ENCODE measurements around the gene PLK2. TPM values are rescaled to one million over a fixed set of nuclear protein-coding genes. Genes with fewer than 3 reads are reported as not detected.

Gene PLK2
- total and polyA plus RNA-seq, 9 of the 15 experiments (the other 6 are each of a cell fraction or from before 2014, with no cell fraction given), result 0.58 TPM; not detected in 8

DNA sequence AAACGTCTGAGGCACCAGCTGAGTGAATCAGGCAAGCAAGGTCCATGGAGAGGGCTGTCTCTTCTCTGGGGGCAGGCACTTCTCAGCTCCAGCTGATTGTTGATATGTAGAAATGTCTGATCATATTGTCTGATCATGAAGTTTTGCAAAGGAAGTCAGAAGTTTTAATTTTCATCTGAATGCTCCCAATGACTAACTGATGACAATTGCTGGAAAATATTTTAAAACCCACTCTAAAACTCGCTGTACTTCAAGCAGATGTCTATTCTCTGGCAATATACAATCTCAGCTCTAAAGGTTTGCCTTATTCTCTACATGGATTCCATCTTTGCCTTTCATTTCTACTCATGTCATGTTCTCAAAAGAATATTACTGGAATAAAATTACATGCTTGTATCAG, 12.7 kb downstream of the PLK2 start:
- Histone ChIP-seq H3K79me2 (ENCODE audit: control insufficient read depth, insufficient read depth, low read length) (no peaks in the 10 kb centered on the region), H2AFZ (ENCODE audit: low read depth, low read length) (no peak overlapping the region), H3K9me3 (replicated peaks; ENCODE audit: control insufficient read depth, insufficient read depth, low read depth, low read length) (no peaks in the 10 kb centered on the region), H3K36me3 (ENCODE audit: control insufficient read depth, insufficient read depth, low read length) (no peaks in the 10 kb centered on the region), H3K9me1 (ENCODE audit: control insufficient read depth, insufficient read depth, low read length) (no peaks in the 10 kb centered on the region), H3K4me1 (replicated peaks in 1 of 2; ENCODE audit: control insufficient read depth in 2 of 2, insufficient read depth in 2 of 2, low read length in 2 of 2) (no peaks in the 10 kb centered on the region), H4K20me1 (replicated peaks; ENCODE audit: control insufficient read depth, insufficient read depth, low read length) (no peaks in the 10 kb centered on the region), H3K4me3 (no peak overlapping the region), H3K9ac (ENCODE audit: insufficient read depth in 1 of 2, low read depth in 2 of 2, low read length in 2 of 2) (no peak overlapping the region), H3K27ac (ENCODE audit: extremely low read depth, low read depth, low read length) (no peak overlapping the region), H3K4me2 (ENCODE audit: insufficient read depth, low read length) (no peak overlapping the region), H3K27me3 (ENCODE audit: control insufficient read depth in 2 of 2, insufficient read depth in 2 of 2, low read length in 2 of 2) (no peaks in the 10 kb centered on the region)
- no peak for FAIRE-seq
- no TSS peak for BruUV-seq (replicated peaks)
- CTCF ChIA-PET (ENCODE audit: low intra/inter-chr PET ratio), result no interaction called here
- in situ Hi-C loops (cut with MboI), result no loop called here
- 0% methylated on average over 2 of the region's 2 CpGs for WGBS (ENCODE audit: insufficient coverage, low coverage, missing lambda C conversion rate)
- TF ChIP-seq BACH1 (tag; IDR thresholded peaks at IDR 0.05), result no peak
- TF ChIP-seq MBD2 (IDR thresholded peaks at IDR 0.05; ENCODE audit: borderline replicate concordance, low read depth), result no peak
- no peak for TF ChIP-seq FUS (optimal IDR thresholded peaks at IDR 0.05; ENCODE audit: low read depth, low read length)
- TF ChIP-seq, protein P1, sequence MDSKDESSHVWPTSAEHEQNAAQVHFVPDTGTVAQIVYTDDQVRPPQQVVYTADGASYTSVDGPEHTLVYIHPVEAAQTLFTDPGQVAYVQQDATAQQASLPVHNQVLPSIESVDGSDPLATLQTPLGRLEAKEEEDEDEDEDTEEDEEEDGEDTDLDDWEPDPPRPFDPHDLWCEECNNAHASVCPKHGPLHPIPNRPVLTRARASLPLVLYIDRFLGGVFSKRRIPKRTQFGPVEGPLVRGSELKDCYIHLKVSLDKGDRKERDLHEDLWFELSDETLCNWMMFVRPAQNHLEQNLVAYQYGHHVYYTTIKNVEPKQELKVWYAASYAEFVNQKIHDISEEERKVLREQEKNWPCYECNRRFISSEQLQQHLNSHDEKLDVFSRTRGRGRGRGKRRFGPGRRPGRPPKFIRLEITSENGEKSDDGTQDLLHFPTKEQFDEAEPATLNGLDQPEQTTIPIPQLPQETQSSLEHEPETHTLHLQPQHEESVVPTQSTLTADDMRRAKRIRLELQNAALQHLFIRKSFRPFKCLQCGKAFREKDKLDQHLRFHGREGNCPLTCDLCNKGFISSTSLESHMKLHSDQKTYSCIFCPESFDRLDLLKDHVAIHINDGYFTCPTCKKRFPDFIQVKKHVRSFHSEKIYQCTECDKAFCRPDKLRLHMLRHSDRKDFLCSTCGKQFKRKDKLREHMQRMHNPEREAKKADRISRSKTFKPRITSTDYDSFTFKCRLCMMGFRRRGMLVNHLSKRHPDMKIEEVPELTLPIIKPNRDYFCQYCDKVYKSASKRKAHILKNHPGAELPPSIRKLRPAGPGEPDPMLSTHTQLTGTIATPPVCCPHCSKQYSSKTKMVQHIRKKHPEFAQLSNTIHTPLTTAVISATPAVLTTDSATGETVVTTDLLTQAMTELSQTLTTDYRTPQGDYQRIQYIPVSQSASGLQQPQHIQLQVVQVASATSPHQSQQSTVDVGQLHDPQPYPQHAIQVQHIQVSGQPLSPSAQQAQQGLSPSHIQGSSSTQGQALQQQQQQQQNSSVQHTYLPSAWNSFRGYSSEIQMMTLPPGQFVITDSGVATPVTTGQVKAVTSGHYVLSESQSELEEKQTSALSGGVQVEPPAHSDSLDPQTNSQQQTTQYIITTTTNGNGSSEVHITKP (IDR thresholded peaks at IDR 0.05; ENCODE audit: partially characterized antibody), result no peak
- TF ChIP-seq, protein P2, sequence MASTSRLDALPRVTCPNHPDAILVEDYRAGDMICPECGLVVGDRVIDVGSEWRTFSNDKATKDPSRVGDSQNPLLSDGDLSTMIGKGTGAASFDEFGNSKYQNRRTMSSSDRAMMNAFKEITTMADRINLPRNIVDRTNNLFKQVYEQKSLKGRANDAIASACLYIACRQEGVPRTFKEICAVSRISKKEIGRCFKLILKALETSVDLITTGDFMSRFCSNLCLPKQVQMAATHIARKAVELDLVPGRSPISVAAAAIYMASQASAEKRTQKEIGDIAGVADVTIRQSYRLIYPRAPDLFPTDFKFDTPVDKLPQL (IDR thresholded peaks at IDR 0.05; ENCODE audit: extremely low read depth, insufficient read length), result no peak
- TF ChIP-seq, protein P3, sequence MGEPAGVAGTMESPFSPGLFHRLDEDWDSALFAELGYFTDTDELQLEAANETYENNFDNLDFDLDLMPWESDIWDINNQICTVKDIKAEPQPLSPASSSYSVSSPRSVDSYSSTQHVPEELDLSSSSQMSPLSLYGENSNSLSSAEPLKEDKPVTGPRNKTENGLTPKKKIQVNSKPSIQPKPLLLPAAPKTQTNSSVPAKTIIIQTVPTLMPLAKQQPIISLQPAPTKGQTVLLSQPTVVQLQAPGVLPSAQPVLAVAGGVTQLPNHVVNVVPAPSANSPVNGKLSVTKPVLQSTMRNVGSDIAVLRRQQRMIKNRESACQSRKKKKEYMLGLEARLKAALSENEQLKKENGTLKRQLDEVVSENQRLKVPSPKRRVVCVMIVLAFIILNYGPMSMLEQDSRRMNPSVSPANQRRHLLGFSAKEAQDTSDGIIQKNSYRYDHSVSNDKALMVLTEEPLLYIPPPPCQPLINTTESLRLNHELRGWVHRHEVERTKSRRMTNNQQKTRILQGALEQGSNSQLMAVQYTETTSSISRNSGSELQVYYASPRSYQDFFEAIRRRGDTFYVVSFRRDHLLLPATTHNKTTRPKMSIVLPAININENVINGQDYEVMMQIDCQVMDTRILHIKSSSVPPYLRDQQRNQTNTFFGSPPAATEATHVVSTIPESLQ (CRISPR knock-in tag; IDR thresholded peaks at IDR 0.05), result no peak
- DNase-seq (ENCODE audit: extremely low read depth in 1 of 4, low spot score in 3 of 4), result no peak
- POLR2A ChIA-PET, result no interaction called here
- intact Hi-C loops (cut with micrococcal nuclease), result no loop called here
- no peak for ATAC-seq
